B cell (primary cell): ENCODE data around the gene MORF4L1. TPM values are rescaled to one million over a fixed set of nuclear protein-coding genes. Genes with fewer than 3 reads are reported as not detected.

Experiments used
- ATAC-seq: fragments of 200-7000 bp; cut with Tn5 transposase; one replicate; pipeline ENCODE4 v1.10.0; 2021; ENCODE audit warnings: low read depth, mild to moderate bottlenecking, moderate number of reproducible peaks, moderate library complexity
- CTCF ChIA-PET: fragments of 350-600 bp; sonication (Branson Sonifier 250); formaldehyde crosslinking; loops from one replicate; lab custom pipeline; 2021; ENCODE audit warnings: antibody characterized with exemption, inconsistent platforms; lab: Charles Lee
- POLR2A ChIA-PET: fragments of 350-600 bp; sonication (Branson Sonifier 250); formaldehyde crosslinking; loops from one replicate; lab custom pipeline; 2021; ENCODE audit warnings: antibody characterized with exemption; lab: Charles Lee
- DNase-seq: peaks from one replicate; pipeline ENCODE4 v3.0.0; 2013
- H2AFZ ChIP-seq: 2 replicates; pipeline ENCODE4 v1.6.1; 2012; ENCODE audit warnings: mild to moderate bottlenecking, low read depth, low read length; ENCODE audit not compliant: insufficient read depth, poor library complexity, severe bottlenecking
- H3K27ac ChIP-seq, 2 donors: 1 replicate in 1 of 2; 2 replicates in 1 of 2; pipeline ENCODE4 v1.5.1; 2012 to 2013; ENCODE audit warnings: low read length in 2 of 2, mild to moderate bottlenecking in 2 of 2, moderate library complexity in 1 of 2
- H3K27me3 ChIP-seq, 4 experiments: fragments of 200-600 bp in 1 of 4; sonication (generic) in 1 of 4; replicated peaks in 1 of 4; 1 replicate in 2 of 4; 2 replicates in 2 of 4; pipeline versions ENCODE4 v1.6.1 to v1.7.0; 2013 to 2016; ENCODE audit warnings: low read length in 3 of 4, mild to moderate bottlenecking in 2 of 4, mixed read lengths in 1 of 4, moderate library complexity in 1 of 4; ENCODE audit not compliant: insufficient read depth in 4 of 4, control insufficient read depth in 3 of 4; ENCODE audit errors: control extremely low read depth in 1 of 4
- H3K36me3 ChIP-seq, 2 experiments: replicated peaks in 1 of 2; 1 replicate in 1 of 2; 2 replicates in 1 of 2; pipeline versions ENCODE4 v1.6.1 to v1.7.1; 2013; ENCODE audit warnings: low read length in 1 of 2; ENCODE audit not compliant: insufficient read depth in 2 of 2, control insufficient read depth in 1 of 2; ENCODE audit errors: control extremely low read depth in 1 of 2, extremely low read depth in 1 of 2
- H3K4me1 ChIP-seq, 2 donors: fragments of 200-600 bp in 1 of 2; sonication (generic) in 1 of 2; 1 replicate in 1 of 2; 2 replicates in 1 of 2; pipeline versions ENCODE4 v1.5.1 to v1.6.1; 2013 to 2017; ENCODE audit warnings: low read length in 2 of 2; ENCODE audit not compliant: control insufficient read depth in 2 of 2, insufficient read depth in 2 of 2
- H3K4me2 ChIP-seq: replicated peaks from 2 replicates; pipeline ENCODE3; 2012; ENCODE audit warnings: mild to moderate bottlenecking, low read depth, low read length; ENCODE audit not compliant: poor library complexity, severe bottlenecking
- H3K4me3 ChIP-seq, 5 experiments: fragments of 200-600 bp in 1 of 5; sonication (generic) in 1 of 5; 1 replicate in 3 of 5; 2 replicates in 2 of 5; pipeline versions ENCODE4 v1.5.1 to v1.7.0; 2011 to 2016; ENCODE audit warnings: low read length in 4 of 5, mild to moderate bottlenecking in 4 of 5, low read depth in 2 of 5, control low read depth in 1 of 5, moderate library complexity in 1 of 5; ENCODE audit not compliant: insufficient read depth in 1 of 5; ENCODE audit errors: control extremely low read depth in 1 of 5, extremely low read depth in 1 of 5
- H3K79me2 ChIP-seq: fragments of 200-600 bp; sonication (generic); one replicate; pipeline ENCODE4 v1.6.0; 2016; ENCODE audit warnings: low read length; ENCODE audit not compliant: control insufficient read depth, insufficient read depth
- H3K9ac ChIP-seq: fragments of 200-600 bp; sonication (generic); 2 replicates; pipeline ENCODE4 v1.6.1; 2017; ENCODE audit warnings: mild to moderate bottlenecking, low read length, moderate library complexity
- H3K9me3 ChIP-seq, 3 donors: one replicate each; pipeline versions ENCODE4 v1.6.1 to v1.7.1; 2013; ENCODE audit warnings: low read length in 2 of 3; ENCODE audit not compliant: control insufficient read depth in 2 of 3, insufficient read depth in 1 of 3; ENCODE audit errors: control extremely low read depth in 1 of 3
- H4K20me1 ChIP-seq: 2 replicates; pipeline ENCODE4 v1.6.0; 2012; ENCODE audit warnings: mild to moderate bottlenecking, low read length; ENCODE audit not compliant: insufficient read depth, control insufficient read depth, poor library complexity, severe bottlenecking
- H3K27ac Mint-ChIP-seq: one replicate; pipeline ENCODE4 v1.8.0; 2021; ENCODE audit warnings: mixed read lengths
- H3K27me3 Mint-ChIP-seq: one replicate; pipeline ENCODE4 v1.8.0; 2021; ENCODE audit warnings: mixed read lengths
- H3K4me1 Mint-ChIP-seq: one replicate; pipeline ENCODE4 v1.8.0; 2021; ENCODE audit warnings: mixed read lengths
- H3K4me3 Mint-ChIP-seq: one replicate; pipeline ENCODE4 v1.8.0; 2021; ENCODE audit warnings: mixed read lengths
- H3K9me3 Mint-ChIP-seq: one replicate; pipeline ENCODE4 v1.8.0; 2022; ENCODE audit warnings: mixed read lengths; ENCODE audit not compliant: insufficient read depth
- EZH2 ChIP-seq: IDR thresholded peaks from 2 replicates; pipeline ENCODE4 v1.6.1; 2012; ENCODE audit warnings: borderline replicate concordance, low read depth, mild to moderate bottlenecking, moderate library complexity, low read length; ENCODE audit not compliant: insufficient read depth, poor library complexity, severe bottlenecking
- WGBS: methylation state at CpG from one replicate; pipeline ENCODE4 v1.1.5; 2013; ENCODE audit warnings: missing lambda C conversion rate; ENCODE audit not compliant: insufficient coverage; 5-methylcytosine and 5-hydroxymethylcytosine counted together
- intact Hi-C: fragments of 100-400 bp; cut with micrococcal nuclease; formaldehyde crosslinking; loops from one replicate; pipeline ENCODE4 v1.10.0; 2022
- polyA plus RNA-seq: library from polyadenylated mRNA; depleted of rRNA; stranded (reverse); fragments of >200 nt; gene quantifications from 2 replicates; pipeline ENCODE4 v1.2.3, GENCODE V29; 2012
- total RNA-seq, 2 donors: library from RNA; stranded (reverse); fragments of 120-200 nt in 1 of 2; gene quantifications; 1 replicate in 1 of 2; 2 replicates in 1 of 2; pipeline versions ENCODE4 v1.2.3 to v1.2.4, GENCODE V29; 2013 to 2022
- TF ChIP-seq, protein P1 (sequence below): fragments of 200-600 bp; IDR thresholded peaks from one replicate; pipeline ENCODE4 v1.8.0; 2022; ENCODE audit warnings: antibody characterized with exemption, mild to moderate bottlenecking

The MORF4L1 gene
- total and polyA plus RNA-seq, 2 donors (not counting 1 experiment from before 2014, with no cell fraction given): 79.0 to 242 TPM

DNA sequence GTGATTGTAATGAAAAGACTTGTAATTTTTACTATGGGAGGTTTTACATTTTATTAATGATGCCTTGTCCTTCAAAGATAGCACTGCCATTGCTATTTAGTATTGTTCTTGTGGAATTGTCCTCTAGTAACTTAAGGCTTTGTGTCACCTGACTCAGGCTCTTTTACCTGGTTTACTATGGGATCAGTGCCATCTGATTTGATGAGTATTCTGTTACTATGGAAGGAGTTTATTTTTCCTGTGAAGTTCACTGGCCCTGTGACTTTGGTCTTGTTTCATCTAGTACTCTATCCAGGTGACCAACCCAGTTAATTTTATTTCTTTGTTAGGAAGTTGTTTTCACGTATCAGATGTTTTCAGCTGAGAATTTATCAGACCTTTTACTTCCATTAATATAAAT is 9.0 kb downstream of the MORF4L1 start:
- H3K4me2 ChIP-seq: no peak overlapping the region
- intact Hi-C loops: no loop called here
- H3K4me1 Mint-ChIP-seq: peaks cover 51% of the 10 kb centered on the region
- no peak overlapping the region for H3K4me3 Mint-ChIP-seq
- no peak for ATAC-seq
- no peaks in the 10 kb centered on the region for H3K9me3 Mint-ChIP-seq
- H3K9me3 ChIP-seq: no peaks in the 10 kb centered on the region
- H2AFZ ChIP-seq: no peak overlapping the region
- WGBS: no CpG with 5 or more reads among the region's 1 CpG
- H3K79me2 ChIP-seq: peaks cover 98% of the 10 kb centered on the region
- H3K27ac ChIP-seq: no peak overlapping the region
- peaks cover 25% of the 10 kb centered on the region in 2 donors for H3K4me1 ChIP-seq
- H3K4me3 ChIP-seq: no peak overlapping the region
- peaks cover 100% of the 10 kb centered on the region for H4K20me1 ChIP-seq
- H3K27ac Mint-ChIP-seq: no peak overlapping the region
- H3K27me3 ChIP-seq: no peaks in the 10 kb centered on the region
- H3K27me3 Mint-ChIP-seq: no peaks in the 10 kb centered on the region
- no peak for TF ChIP-seq EZH2
- TF ChIP-seq, protein P1, sequence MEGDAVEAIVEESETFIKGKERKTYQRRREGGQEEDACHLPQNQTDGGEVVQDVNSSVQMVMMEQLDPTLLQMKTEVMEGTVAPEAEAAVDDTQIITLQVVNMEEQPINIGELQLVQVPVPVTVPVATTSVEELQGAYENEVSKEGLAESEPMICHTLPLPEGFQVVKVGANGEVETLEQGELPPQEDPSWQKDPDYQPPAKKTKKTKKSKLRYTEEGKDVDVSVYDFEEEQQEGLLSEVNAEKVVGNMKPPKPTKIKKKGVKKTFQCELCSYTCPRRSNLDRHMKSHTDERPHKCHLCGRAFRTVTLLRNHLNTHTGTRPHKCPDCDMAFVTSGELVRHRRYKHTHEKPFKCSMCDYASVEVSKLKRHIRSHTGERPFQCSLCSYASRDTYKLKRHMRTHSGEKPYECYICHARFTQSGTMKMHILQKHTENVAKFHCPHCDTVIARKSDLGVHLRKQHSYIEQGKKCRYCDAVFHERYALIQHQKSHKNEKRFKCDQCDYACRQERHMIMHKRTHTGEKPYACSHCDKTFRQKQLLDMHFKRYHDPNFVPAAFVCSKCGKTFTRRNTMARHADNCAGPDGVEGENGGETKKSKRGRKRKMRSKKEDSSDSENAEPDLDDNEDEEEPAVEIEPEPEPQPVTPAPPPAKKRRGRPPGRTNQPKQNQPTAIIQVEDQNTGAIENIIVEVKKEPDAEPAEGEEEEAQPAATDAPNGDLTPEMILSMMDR: no peak
- H3K9ac ChIP-seq: no peak overlapping the region
- DNase-seq: no peak
- ChIA-PET CTCF (interaction anchor here (1.0 to 3.3 kb wide), 2 partner anchors 26 to 303 kb away, joined by 3 to 11 read pairs; no protein-coding TSS in a partner anchor), POLR2A (no interaction called here)
- peaks cover 9 to 62% of the 10 kb centered on the region in 2 experiments for H3K36me3 ChIP-seq

DNA sequence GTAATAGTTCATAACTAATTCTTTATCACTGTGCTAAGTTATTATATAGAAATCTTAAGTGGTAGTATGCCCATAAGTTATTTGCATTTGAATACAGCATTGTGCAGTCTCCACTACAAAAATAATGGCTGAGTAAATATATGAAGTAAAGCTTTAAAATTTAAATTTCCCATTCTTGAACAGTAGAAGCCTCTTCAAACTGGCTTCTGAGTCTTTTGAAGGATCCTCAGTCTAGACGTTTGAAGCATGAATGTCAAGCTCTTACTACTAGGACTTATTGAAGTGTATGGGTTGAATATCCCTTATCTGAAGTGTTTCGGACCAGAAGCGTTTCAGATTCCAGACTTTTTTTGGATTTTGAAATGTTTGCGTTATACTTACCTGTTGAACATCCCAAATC is 16.3 kb downstream of the MORF4L1 start:
- Histone ChIP-seq H3K27me3 (no peaks in the 10 kb centered on the region), H3K36me3 (peaks cover 22 to 90% of the 10 kb centered on the region in 2 experiments), H3K4me3 (no peak overlapping the region), H3K4me2 (no peak overlapping the region), H2AFZ (no peak overlapping the region), H4K20me1 (peaks cover 85% of the 10 kb centered on the region), H3K9ac (no peak overlapping the region), H3K27ac (no peak overlapping the region), H3K79me2 (peaks cover 55% of the 10 kb centered on the region), H3K4me1 (no peaks in the 10 kb centered on the region), H3K9me3 (no peaks in the 10 kb centered on the region)
- ATAC-seq (no peak), DNase-seq (no peak)
- TF ChIP-seq EZH2: no peak
- TF ChIP-seq, protein P1: no peak
- H3K4me3 Mint-ChIP-seq: no peak overlapping the region
- H3K4me1 Mint-ChIP-seq: peaks cover 6% of the 10 kb centered on the region
- H3K27me3 Mint-ChIP-seq: no peaks in the 10 kb centered on the region
- H3K9me3 Mint-ChIP-seq: no peaks in the 10 kb centered on the region
- no CpG with 5 or more reads among the region's 4 CpGs for WGBS
- POLR2A ChIA-PET: no interaction called here
- CTCF ChIA-PET: interaction anchor here (1.1 to 1.5 kb wide), 3 partner anchors 15 to 118 kb away, joined by 3 to 4 read pairs (median 4); no protein-coding TSS in a partner anchor
- H3K27ac Mint-ChIP-seq: no peak overlapping the region
- intact Hi-C loops: no loop called here
